GM19351 (cell line): ENCODE data around the gene RAPGEF5.

Source experiments
- ATAC-seq: cut with Tn5 transposase; IDR thresholded peaks from one replicate; pipeline ENCODE4 v1.9.1; 2021; ENCODE audit warnings: mild to moderate bottlenecking, moderate library complexity; ENCODE audit not compliant: unreplicated experiment

The RAPGEF5 gene

GRCh38 chr7:22356701-22357310 is at the start of gene RAPGEF5:
TSS of gene RAPGEF5 (minus strand) at chr7:22357154. CDS start at chr7:22357060, 94 bp downstream.
- peak; percentile 53 for ATAC-seq

GRCh38 chr7:22406715-22407114 is 49.8 kb upstream of the RAPGEF5 start:
- ATAC-seq = no peak

- ATAC-seq = no peak
Observed at GRCh38 chr7:22404421-22405023, 47.6 kb upstream of the RAPGEF5 start.

- no peak for ATAC-seq
Observed at GRCh38 chr7:22403344-22403743, 46.4 kb upstream of the RAPGEF5 start.

- ATAC-seq = no peak
Observed at GRCh38 chr7:22402250-22402649, 45.3 kb upstream of the RAPGEF5 start.

- ATAC-seq = no peak
Observed at GRCh38 chr7:22400936-22401553, 44.1 kb upstream of the RAPGEF5 start.

GRCh38 chr7:22400150-22400814 is 43.3 kb upstream of the RAPGEF5 start:
- ATAC-seq = no peak

GRCh38 chr7:22399546-22399945 is 42.6 kb upstream of the RAPGEF5 start:
- ATAC-seq = no peak

GRCh38 chr7:22399091-22399490 is 42.1 kb upstream of the RAPGEF5 start:
- no peak for ATAC-seq

GRCh38 chr7:22397981-22398380 is 41.0 kb upstream of the RAPGEF5 start:
- ATAC-seq = no peak

GRCh38 chr7:22395222-22395621 is 38.3 kb upstream of the RAPGEF5 start:
- ATAC-seq = no peak

- ATAC-seq = no peak
Observed at GRCh38 chr7:22394739-22395138, 37.8 kb upstream of the RAPGEF5 start.

- no peak for ATAC-seq
Observed at GRCh38 chr7:22393913-22394729, 37.2 kb upstream of the RAPGEF5 start.

GRCh38 chr7:22390516-22390915 is 33.6 kb upstream of the RAPGEF5 start:
- no peak for ATAC-seq

GRCh38 chr7:22389892-22390291 is 32.9 kb upstream of the RAPGEF5 start:
- no peak for ATAC-seq

- ATAC-seq = no peak
Observed at GRCh38 chr7:22387583-22387982, 30.6 kb upstream of the RAPGEF5 start.

- ATAC-seq = peak; percentile 58
Observed at GRCh38 chr7:22386865-22387264, 29.9 kb upstream of the RAPGEF5 start.

- ATAC-seq = peak; percentile 72
Observed at GRCh38 chr7:22386206-22386858, 29.4 kb upstream of the RAPGEF5 start.

GRCh38 chr7:22385326-22385725 is 28.4 kb upstream of the RAPGEF5 start:
- peak; percentile 34 for ATAC-seq

- ATAC-seq = no peak
Observed at GRCh38 chr7:22380333-22380732, 23.4 kb upstream of the RAPGEF5 start.
